Gastroesophageal sphincter (tissue), 4 donors: ENCODE data around the gene TPCN1. TPM values are rescaled to one million over a fixed set of nuclear protein-coding genes. Genes with fewer than 3 reads are reported as not detected.

ENCODE experiments used
- ATAC-seq: fragments of 150-250 bp; one replicate; pipeline ENCODE4 v1.9.1; 2016; ENCODE audit warnings: mild to moderate bottlenecking, moderate library complexity
- H3K27ac ChIP-seq, 4 donors: fragments of 200-600 bp; sonication (generic) in 3 of 4; 1 replicate in 3 of 4; 2 replicates in 1 of 4; pipeline ENCODE4 v1.5.1; 2016 to 2019
- H3K27me3 ChIP-seq: fragments of 200-600 bp; sonication (generic); one replicate; pipeline ENCODE4 v1.5.1; 2019
- H3K36me3 ChIP-seq, 2 donors: fragments of 200-600 bp; sonication (generic); one replicate each; pipeline ENCODE4 v1.5.1; 2019; ENCODE audit warnings: control low read depth in 1 of 2
- H3K4me1 ChIP-seq, 3 donors: fragments of 200-600 bp; sonication (generic); 1 replicate in 2 of 3; 2 replicates in 1 of 3; pipeline ENCODE4 v1.5.1; 2016 to 2019; ENCODE audit warnings: control low read depth in 2 of 3
- H3K4me3 ChIP-seq, 2 donors: fragments of 200-600 bp; sonication (generic); one replicate each; pipeline ENCODE4 v1.5.1; 2019; ENCODE audit warnings: mild to moderate bottlenecking in 1 of 2, moderate library complexity in 1 of 2
- H3K9me3 ChIP-seq, 3 donors: fragments of 200-600 bp; sonication (generic); one replicate each; pipeline ENCODE4 v1.5.1; 2017 to 2019; ENCODE audit warnings: control low read depth in 2 of 3
- CTCF ChIP-seq, 4 experiments: fragments of 200-600 bp in 2 of 4; fragments of 450-650 bp in 2 of 4; sonication (generic) in 1 of 4; IDR thresholded peaks; one replicate each; pipeline ENCODE4 v1.5.1; 2017 to 2019; ENCODE audit warnings: antibody characterized with exemption in 4 of 4, mild to moderate bottlenecking in 2 of 4, moderate library complexity in 2 of 4
- EP300 ChIP-seq: sonication (generic); formaldehyde crosslinking; IDR thresholded peaks from one replicate; pipeline ENCODE4 v1.6.1; 2017; ENCODE audit warnings: antibody characterized with exemption, mild to moderate bottlenecking
- POLR2A ChIP-seq, 2 donors: fragments of 450-650 bp; IDR thresholded peaks; one replicate each; pipeline ENCODE4 v1.6.1; 2017; ENCODE audit warnings: antibody characterized with exemption in 2 of 2, mild to moderate bottlenecking in 2 of 2, moderate library complexity in 1 of 2
- POLR2AphosphoS5 ChIP-seq: sonication (generic); formaldehyde crosslinking; IDR thresholded peaks from one replicate; pipeline ENCODE4 v1.6.1; 2017; ENCODE audit warnings: antibody characterized with exemption
- WGBS, 2 donors: methylation state at CpG; one replicate each; pipeline ENCODE4 v1.1.5; 2018; ENCODE audit warnings: low coverage in 1 of 2; 5-methylcytosine and 5-hydroxymethylcytosine counted together
- total RNA-seq, 4 donors: library from RNA; depleted of rRNA; stranded (reverse); fragments of >200 nt; gene quantifications; one replicate each; pipeline ENCODE4 v1.1.0, GENCODE V29; 2016

The TPCN1 gene
- total RNA-seq, 4 donors from 2014 or later = 24.0 to 47.0 (median 37.3) TPM

GRCh38 chr12:113248842-113249435 is 27.7 kb downstream of the TPCN1 start:
- H3K27ac ChIP-seq = no peak overlapping the region
- ATAC-seq = no peak
- peaks cover 4 to 38% (median 26%) of the 10 kb centered on the region in 3 donors for H3K4me1 ChIP-seq
- 70 to 92% methylated on average over 2 to 4 of the region's 11 CpGs for WGBS, 2 donors
- H3K9me3 ChIP-seq = peaks cover 0 to 8% (median 0%) of the 10 kb centered on the region in 3 donors
- H3K27me3 ChIP-seq = no peaks in the 10 kb centered on the region
- no peak overlapping the region for H3K4me3 ChIP-seq
- H3K36me3 ChIP-seq = peaks cover 0 to 48% of the 10 kb centered on the region in 2 donors
- TF ChIP-seq CTCF (IDR thresholded peaks at IDR 0.05) = no peak
- no peak for TF ChIP-seq POLR2A (IDR thresholded peaks at IDR 0.05)
- no peak for TF ChIP-seq POLR2AphosphoS5
- no peak for TF ChIP-seq EP300

DNA sequence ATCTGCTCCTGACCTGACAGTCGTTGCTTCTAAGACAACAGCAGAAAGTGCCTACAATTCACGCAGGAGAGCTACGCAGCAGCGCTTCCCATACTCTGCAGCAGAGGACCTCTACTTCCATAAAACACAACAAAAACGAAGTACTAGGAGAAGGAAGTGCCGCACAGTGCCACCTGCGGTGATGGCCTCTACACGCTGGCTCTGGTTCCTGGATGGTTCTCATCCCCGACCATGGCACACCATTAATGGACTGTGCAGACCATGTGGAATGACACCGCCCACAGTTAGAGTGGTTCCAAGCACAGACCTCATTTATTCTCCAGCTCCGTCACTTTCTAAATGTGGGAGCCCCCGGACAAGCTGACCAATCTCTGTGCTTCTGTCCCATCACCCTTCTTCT is 28.3 kb downstream of the TPCN1 start:
- H3K36me3 ChIP-seq = peaks cover 0 to 54% of the 10 kb centered on the region in 2 donors
- TF ChIP-seq POLR2AphosphoS5 (no peak), POLR2A (IDR thresholded peaks at IDR 0.05) (no peak), EP300 (no peak), CTCF (IDR thresholded peaks at IDR 0.05) (no peak)
- no peaks in the 10 kb centered on the region for H3K27me3 ChIP-seq
- 92 to 96% methylated on average over 4 to 8 of the region's 12 CpGs for WGBS, 2 donors
- H3K9me3 ChIP-seq = peaks cover 0 to 8% (median 0%) of the 10 kb centered on the region in 3 donors
- H3K4me3 ChIP-seq = no peak overlapping the region
- peaks cover 4 to 32% (median 21%) of the 10 kb centered on the region in 3 donors for H3K4me1 ChIP-seq
- ATAC-seq = no peak
- no peak overlapping the region for H3K27ac ChIP-seq

DNA sequence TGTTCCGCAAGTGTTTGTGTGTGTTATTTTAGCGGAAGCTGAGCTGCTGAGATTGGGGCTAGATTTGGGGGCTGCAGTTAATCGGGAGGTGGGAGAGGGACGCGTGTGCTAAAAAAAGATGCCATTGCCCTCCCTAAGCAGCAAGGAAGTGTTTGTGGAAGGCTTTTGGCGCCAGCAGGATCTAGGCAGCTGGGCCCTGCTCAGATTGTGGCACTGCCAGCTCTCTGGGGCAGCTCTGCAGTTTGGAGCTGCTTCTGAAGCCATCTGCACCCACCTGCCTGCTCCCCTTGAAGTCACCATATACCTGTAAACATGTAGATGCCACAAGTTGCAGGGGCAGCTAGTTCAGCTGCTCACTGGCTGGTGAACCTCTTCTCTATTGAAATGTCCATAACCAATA is 28.8 kb downstream of the TPCN1 start:
- TF ChIP-seq EP300 = no peak
- TF ChIP-seq POLR2A (IDR thresholded peaks at IDR 0.05) = no peak
- Histone ChIP-seq H3K4me3 (no peak overlapping the region), H3K9me3 (peaks cover 0 to 8% (median 0%) of the 10 kb centered on the region in 3 donors), H3K27ac (no peak overlapping the region), H3K4me1 (peaks cover 4 to 27% (median 16%) of the 10 kb centered on the region in 3 donors), H3K36me3 (peaks cover 0 to 54% of the 10 kb centered on the region in 2 donors), H3K27me3 (no peaks in the 10 kb centered on the region)
- 87 to 89% methylated on average over 5 to 6 of the region's 6 CpGs for WGBS, 2 donors
- ATAC-seq = no peak

DNA sequence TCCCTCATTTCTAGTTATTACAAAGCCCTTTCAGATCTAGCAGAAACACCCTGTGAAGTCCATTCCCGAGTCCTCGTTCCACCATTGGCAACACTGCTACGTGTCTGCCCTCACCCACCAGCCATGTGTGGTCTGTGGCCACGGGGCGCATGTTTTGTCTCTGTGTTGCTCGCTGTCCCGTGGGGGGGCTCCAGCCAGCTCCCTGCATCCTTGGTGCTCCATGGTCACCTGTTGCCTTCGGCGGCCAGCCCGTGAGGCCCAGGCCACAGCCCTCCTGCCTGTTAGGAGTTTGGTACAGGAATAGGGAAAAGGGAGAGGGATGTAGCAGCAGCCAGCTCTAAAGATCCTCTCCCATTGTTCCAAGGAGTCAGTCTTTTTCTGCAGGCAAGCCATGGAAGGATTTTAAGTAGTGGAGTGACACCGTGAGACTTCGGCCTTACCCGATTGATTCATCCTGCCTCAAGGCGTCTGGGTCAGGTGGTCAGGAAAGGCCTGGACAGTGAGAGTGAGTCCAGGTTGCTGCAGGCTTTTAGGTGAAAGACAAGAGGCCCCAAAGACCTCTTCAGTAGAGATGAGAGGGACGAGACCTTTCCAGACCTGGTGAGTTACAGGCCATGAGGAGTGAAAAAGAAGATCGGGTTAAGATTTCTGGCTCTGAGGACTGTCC is 30.3 kb downstream of the TPCN1 start:
- WGBS, 2 donors = 90 to 93% methylated on average over 7 to 11 of the region's 16 CpGs
- H3K27ac ChIP-seq = no peak overlapping the region
- TF ChIP-seq CTCF (IDR thresholded peaks at IDR 0.05) (no peak), EP300 (no peak)
- H3K27me3 ChIP-seq = no peaks in the 10 kb centered on the region
- H3K4me3 ChIP-seq = no peak overlapping the region
- no peak for ATAC-seq
- H3K36me3 ChIP-seq = peaks cover 0 to 54% of the 10 kb centered on the region in 2 donors
- H3K4me1 ChIP-seq = peaks cover under 1 to 12% (median 5%) of the 10 kb centered on the region in 3 donors
- peaks cover 0 to 8% (median 0%) of the 10 kb centered on the region in 3 donors for H3K9me3 ChIP-seq

GRCh38 chr12:113252494-113252893 is 31.2 kb downstream of the TPCN1 start:
- Histone ChIP-seq H3K27me3 (no peaks in the 10 kb centered on the region), H3K4me3 (no peak overlapping the region), H3K9me3 (peaks cover 0 to 8% (median 0%) of the 10 kb centered on the region in 3 donors), H3K36me3 (peaks cover 0 to 54% of the 10 kb centered on the region in 2 donors), H3K27ac (no peak overlapping the region), H3K4me1 (peaks cover 0 to 2% (median 0%) of the 10 kb centered on the region in 3 donors)
- no peak for ATAC-seq
- WGBS, 2 donors = 96 to 100% methylated on average over 1 to 8 of the region's 10 CpGs
- TF ChIP-seq EP300 = no peak
- TF ChIP-seq POLR2AphosphoS5 = no peak
- TF ChIP-seq CTCF (IDR thresholded peaks at IDR 0.05) = no peak
- no peak for TF ChIP-seq POLR2A (IDR thresholded peaks at IDR 0.05)
